Measurements from ENCODE around the gene GNAS.
"Not testable (repeated sequence)": the region's sequence is repeated elsewhere in the genome, so short reads cannot be mapped to it uniquely, and the experiment has no call there.

GNAS gene

GRCh38 chr20:58828804-58829203, 23.7 kb upstream of the GNAS start:
- DNase-seq, result not testable (repeated sequence)

DNA sequence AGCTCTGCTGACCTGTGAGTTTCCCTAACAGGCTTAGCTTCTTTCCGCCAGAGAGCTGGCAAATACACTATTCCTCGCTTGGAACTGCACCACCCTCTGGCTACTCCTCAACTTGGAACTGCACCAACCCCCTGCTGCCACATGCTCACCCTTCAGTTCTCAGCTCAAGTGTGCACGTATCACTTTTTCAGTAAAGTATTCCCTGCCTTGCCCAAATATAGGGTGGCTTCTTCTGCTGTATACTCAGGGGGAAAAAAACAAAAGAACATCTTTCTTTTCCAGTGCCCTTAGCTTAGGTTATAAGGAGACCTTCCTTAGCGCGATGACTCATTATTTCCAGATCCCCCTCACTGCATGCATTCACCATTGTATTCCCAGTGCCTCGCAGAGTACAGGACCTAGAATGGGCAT, 23.0 kb upstream of the GNAS start:
- DNase-seq, result no peak

GRCh38 chr20:58832457-58832856, 20.1 kb upstream of the GNAS start:
- no peak for DNase-seq

- DNase-seq, result no peak
These were observed 18.6 kb upstream of the GNAS start for GRCh38 chr20:58833921-58834320.

GRCh38 chr20:58835231-58835630, 17.3 kb upstream of the GNAS start:
- no peak for DNase-seq

DNA sequence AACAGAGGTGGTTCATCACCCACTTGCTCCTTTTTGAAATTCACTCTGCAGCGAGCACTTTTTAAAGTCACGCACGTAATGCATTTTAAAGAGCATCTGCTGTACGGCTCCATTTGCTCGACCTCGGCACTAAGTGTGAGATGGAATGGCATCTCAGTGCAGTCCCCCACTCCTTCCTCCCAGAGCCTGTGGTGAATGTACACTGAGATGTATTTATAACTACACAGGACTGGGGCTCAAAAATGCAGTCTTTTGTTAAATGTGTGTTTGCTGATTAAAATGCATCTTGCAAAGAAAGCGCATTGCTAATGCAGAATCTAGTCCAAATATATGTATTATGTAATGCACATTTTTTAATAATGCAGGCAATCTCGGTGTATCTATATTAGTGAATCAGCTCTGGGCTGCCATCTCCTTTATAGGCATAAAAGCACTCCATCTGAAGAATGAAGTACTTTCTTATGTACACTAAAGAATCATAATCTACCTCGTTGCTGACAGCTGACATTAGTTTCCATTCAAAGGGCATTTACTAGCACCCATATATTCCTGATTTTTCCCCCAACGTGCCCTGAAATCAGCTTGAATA, 15.8 kb upstream of the GNAS start:
- DNase-seq, result no peak

GRCh38 chr20:58837717-58838116, 14.8 kb upstream of the GNAS start:
- no peak for DNase-seq

DNA sequence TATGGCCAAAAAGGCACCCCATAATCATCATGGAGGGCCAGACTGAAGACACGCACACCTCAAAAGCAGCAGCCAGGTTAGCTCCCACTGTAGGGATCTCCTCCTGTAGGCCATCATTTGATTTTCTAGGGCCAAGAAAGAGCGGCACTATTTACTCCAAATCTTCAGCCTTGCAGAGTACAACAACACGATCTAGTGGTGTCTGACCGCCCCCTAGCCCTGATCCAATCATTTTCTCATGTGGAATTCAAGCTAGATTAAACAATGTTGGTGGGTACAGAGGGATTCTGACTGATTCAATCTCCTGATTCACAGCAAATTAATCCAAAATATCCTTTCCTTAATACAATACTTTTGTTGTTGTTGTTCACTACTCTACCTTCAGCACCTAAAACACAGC, 14.3 kb upstream of the GNAS start:
- DNase-seq, result no peak

DNA sequence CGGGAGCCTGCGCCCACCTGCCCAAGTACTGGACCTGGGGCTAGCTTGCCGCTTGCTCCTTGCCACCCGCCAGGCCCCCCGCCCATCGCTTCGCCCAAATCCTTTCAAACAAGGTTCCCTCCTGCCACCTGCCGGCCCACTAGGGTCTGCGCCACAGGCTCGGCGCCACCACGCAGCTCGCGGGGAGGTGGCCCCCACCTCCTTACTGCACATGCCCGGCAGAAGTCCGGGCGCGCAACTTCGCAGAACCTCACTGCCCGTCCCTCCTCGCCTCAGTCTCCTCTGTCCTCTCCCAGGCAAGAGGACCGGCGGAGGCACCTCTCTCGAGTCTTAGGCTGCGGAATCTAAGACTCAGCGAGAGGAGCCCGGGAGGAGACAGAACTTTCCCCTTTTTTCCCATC, 13.0 kb upstream of the GNAS start:
- DNase-seq, result peak; percentile 64

DNA sequence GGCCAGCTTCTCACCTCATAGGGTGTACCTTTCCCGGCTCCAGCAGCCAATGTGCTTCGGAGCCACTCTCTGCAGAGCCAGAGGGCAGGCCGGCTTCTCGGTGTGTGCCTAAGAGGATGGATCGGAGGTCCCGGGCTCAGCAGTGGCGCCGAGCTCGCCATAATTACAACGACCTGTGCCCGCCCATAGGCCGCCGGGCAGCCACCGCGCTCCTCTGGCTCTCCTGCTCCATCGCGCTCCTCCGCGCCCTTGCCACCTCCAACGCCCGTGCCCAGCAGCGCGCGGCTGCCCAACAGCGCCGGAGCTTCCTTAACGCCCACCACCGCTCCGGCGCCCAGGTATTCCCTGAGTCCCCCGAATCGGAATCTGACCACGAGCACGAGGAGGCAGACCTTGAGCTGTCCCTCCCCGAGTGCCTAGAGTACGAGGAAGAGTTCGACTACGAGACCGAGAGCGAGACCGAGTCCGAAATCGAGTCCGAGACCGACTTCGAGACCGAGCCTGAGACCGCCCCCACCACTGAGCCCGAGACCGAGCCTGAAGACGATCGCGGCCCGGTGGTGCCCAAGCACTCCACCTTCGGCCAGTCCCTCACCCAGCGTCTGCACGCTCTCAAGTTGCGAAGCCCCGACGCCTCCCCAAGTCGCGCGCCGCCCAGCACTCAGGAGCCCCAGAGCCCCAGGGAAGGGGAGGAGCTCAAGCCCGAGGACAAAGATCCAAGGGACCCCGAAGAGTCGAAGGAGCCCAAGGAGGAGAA, 12.3 kb upstream of the GNAS start:
- DNase-seq, result no peak

GRCh38 chr20:58840816-58841538, 11.5 kb upstream of the GNAS start:
- DNase-seq, result no peak

- DNase-seq, result no peak
These were observed 10.8 kb upstream of the GNAS start for GRCh38 chr20:58841539-58842264.

GRCh38 chr20:58842276-58842675, 10.2 kb upstream of the GNAS start:
- DNase-seq, result no peak

DNA sequence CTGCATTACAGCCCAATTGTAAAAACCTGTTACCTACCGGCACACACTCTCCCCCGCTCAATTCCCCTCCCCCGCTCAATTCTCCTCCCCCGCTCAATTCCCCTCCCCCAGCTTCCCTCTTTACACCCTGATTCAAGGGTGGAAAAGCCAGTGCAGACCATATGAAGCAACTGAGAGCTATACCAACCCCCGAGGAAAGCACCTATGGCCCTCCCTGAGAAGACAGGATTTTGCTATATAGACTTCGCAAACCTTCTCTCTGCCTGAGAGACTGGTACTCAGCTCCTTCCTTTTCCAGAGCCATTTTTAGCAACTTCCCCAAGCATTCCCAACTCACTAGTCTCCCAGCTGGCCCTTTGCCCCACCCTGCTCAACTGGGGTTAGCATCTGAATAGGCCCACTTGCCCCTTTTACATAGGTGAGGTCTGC, 9.4 kb upstream of the GNAS start:
- no peak for DNase-seq

DNA sequence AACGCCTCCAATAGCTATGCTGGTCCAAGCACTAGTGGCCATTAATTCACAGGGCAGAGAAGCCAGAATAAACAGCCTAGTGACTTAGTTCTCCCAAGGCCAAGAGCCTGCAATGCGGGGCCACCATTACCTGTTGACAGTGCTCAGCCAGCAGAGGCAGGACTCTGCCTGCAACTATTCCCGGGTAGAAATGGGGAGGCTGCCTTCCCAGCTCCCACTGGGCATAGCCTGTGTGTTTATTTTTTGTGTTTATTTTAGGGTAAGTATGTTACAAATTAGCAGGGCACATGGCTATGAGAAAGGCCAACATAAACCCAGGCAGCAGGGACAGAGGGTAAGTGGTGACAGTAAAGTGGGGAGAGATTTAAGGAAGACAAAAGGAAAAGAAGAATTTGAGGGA, 6.8 kb upstream of the GNAS start:
- DNase-seq, result no peak

- DNase-seq, result no peak
These were observed 5.1 kb upstream of the GNAS start for GRCh38 chr20:58847463-58847862.

GRCh38 chr20:58850693-58851174, 1.8 kb upstream of the GNAS start, which contains the start of gene GNAS-AS1:
GNAS-AS1 (minus strand) TSS chr20:58850902.
- DNase-seq, result peak; percentile 75

- DNase-seq, result no peak
These were observed 1.1 kb upstream of the GNAS start for GRCh38 chr20:58851221-58851968.

GRCh38 chr20:58851969-58852458, 502 bp upstream of the GNAS start:
- DNase-seq, result no peak

GRCh38 chr20:58853466-58853865, 950 bp downstream of the GNAS start:
- no peak for DNase-seq

DNA sequence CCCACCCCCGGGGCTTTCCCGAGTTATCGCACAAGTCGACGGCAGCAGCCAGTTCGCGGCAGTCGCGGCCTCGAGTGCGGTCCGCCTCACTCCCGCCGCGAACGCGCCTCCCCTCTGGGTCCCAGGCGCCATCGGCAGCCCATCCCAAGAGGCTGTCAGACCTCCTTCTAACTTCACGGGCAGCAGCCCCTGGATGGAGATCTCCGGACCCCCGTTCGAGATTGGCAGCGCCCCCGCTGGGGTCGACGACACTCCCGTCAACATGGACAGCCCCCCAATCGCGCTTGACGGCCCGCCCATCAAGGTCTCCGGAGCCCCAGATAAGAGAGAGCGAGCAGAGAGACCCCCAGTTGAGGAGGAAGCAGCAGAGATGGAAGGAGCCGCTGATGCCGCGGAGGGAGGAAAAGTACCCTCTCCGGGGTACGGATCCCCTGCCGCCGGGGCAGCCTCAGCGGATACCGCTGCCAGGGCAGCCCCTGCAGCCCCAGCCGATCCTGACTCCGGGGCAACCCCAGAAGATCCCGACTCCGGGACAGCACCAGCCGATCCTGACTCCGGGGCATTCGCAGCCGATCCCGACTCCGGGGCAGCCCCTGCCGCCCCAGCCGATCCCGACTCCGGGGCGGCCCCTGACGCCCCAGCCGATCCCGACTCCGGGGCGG, 1.6 kb downstream of the GNAS start:
- no peak for DNase-seq

Measured in CD4-positive, alpha-beta T cell treated with Interleukin-17A for 4 hours (primary cell).